SU-DHL-6 (cell line): Measurements from ENCODE around the gene ARMC7.

ENCODE experiments used
- EZH2phosphoT487 ChIP-seq: fragments of 200-600 bp; sonication (generic), shearing (Covaris generic); conservative IDR thresholded peaks from 2 replicates; pipeline ENCODE4 v1.6.1; 2018; ENCODE audit warnings: mild to moderate bottlenecking, antibody characterized with exemption, low read length, moderate library complexity, mixed read lengths
- TF ChIP-seq, protein P1 (sequence below): fragments of 200-600 bp; sonication (generic); IDR thresholded peaks from one replicate; pipeline ENCODE4 v1.5.1; 2017; ENCODE audit warnings: antibody characterized with exemption, mild to moderate bottlenecking, low read length, moderate library complexity; ENCODE audit not compliant: insufficient read depth, poor library complexity, severe bottlenecking

DNA sequence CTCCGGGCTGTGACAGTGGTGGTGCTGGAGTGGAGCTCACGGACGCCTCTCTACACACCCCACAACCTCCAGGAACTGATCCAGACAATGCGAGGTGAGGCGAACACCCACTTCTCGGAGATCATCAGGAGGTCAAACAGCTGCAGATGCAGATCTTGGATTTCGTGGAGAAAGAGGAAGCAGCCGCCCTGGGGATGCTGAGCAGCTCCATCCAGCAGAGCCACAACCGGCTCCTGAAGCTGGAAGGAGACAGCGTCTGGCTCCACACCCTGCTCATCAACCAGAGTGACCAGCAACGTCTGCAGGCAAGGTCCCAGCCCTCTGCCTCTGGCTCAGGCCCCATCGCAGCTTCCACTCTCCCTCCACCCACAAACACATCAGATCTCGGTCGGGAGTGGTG, 35.2 kb upstream of the ARMC7 start:
- TF ChIP-seq, protein P1, sequence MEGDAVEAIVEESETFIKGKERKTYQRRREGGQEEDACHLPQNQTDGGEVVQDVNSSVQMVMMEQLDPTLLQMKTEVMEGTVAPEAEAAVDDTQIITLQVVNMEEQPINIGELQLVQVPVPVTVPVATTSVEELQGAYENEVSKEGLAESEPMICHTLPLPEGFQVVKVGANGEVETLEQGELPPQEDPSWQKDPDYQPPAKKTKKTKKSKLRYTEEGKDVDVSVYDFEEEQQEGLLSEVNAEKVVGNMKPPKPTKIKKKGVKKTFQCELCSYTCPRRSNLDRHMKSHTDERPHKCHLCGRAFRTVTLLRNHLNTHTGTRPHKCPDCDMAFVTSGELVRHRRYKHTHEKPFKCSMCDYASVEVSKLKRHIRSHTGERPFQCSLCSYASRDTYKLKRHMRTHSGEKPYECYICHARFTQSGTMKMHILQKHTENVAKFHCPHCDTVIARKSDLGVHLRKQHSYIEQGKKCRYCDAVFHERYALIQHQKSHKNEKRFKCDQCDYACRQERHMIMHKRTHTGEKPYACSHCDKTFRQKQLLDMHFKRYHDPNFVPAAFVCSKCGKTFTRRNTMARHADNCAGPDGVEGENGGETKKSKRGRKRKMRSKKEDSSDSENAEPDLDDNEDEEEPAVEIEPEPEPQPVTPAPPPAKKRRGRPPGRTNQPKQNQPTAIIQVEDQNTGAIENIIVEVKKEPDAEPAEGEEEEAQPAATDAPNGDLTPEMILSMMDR = no peak
- no peak for TF ChIP-seq EZH2phosphoT487
